PC-9 (cell line): ENCODE measurements around the gene NAP1L4.

Experiments
- EZH2 ChIP-seq: fragments of 200-600 bp; sonication (generic); IDR thresholded peaks from 2 replicates; pipeline ENCODE4 v1.8.0; 2017; ENCODE audit warnings: antibody characterized with exemption, low read depth
- TF ChIP-seq, protein P1 (sequence below): fragments of 200-600 bp; sonication (generic); conservative IDR thresholded peaks from 2 replicates; pipeline ENCODE4 v1.6.1; 2017; ENCODE audit warnings: mixed run types, antibody characterized with exemption, mild to moderate bottlenecking, moderate library complexity

DNA sequence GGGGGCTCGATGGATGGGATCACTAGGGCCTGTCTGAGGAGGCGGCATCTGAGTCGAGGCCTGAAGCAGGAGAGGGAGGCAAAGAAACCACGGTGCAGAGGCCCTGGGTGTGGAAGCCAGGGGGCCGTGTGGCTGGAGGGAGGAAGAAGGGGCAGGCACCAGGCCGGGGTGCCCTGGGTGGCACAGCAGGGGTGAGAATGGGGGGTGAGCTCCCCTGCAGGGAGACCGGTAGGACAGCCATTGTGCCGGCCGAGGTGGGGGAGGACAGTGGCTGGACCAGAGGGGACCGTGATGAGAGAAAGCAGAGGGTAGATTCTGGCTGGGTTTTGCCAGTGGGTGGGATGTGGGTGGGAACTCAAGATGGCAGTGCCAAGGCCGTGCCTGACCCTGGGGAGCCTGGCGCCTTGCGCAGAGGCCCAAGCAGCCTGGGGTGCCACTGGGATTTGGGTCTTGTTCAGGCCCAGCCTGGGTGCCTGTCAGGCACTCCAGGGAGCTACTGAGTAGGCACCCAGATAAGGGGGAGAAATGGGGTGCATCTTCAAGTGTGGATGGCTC is 81.7 kb downstream of the NAP1L4 start:
- TF ChIP-seq, protein P1, sequence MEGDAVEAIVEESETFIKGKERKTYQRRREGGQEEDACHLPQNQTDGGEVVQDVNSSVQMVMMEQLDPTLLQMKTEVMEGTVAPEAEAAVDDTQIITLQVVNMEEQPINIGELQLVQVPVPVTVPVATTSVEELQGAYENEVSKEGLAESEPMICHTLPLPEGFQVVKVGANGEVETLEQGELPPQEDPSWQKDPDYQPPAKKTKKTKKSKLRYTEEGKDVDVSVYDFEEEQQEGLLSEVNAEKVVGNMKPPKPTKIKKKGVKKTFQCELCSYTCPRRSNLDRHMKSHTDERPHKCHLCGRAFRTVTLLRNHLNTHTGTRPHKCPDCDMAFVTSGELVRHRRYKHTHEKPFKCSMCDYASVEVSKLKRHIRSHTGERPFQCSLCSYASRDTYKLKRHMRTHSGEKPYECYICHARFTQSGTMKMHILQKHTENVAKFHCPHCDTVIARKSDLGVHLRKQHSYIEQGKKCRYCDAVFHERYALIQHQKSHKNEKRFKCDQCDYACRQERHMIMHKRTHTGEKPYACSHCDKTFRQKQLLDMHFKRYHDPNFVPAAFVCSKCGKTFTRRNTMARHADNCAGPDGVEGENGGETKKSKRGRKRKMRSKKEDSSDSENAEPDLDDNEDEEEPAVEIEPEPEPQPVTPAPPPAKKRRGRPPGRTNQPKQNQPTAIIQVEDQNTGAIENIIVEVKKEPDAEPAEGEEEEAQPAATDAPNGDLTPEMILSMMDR = no peak
- TF ChIP-seq EZH2 = no peak
